Left ventricle myocardium inferior (tissue), 1 donor: ENCODE data around the gene RNF40. TPM values are rescaled to one million over a fixed set of nuclear protein-coding genes. Genes with fewer than 3 reads are reported as not detected.

Source experiments
- DNase-seq: peaks from one replicate; pipeline ENCODE4 v3.0.0-alpha.2; 2020
- H3K27ac ChIP-seq: fragments of 200-600 bp; replicated peaks from 2 replicates; pipeline ENCODE4 v1.8.0; 2021
- H3K27me3 ChIP-seq: fragments of 200-600 bp; 2 replicates; pipeline ENCODE4 v1.8.0; 2021; ENCODE audit warnings: low read depth
- H3K36me3 ChIP-seq: fragments of 200-600 bp; 2 replicates; pipeline ENCODE4 v1.8.0; 2021
- H3K4me1 ChIP-seq: fragments of 200-600 bp; 2 replicates; pipeline ENCODE4 v1.8.0; 2021
- H3K4me3 ChIP-seq: fragments of 200-600 bp; 2 replicates; pipeline ENCODE4 v1.8.0; 2021; ENCODE audit warnings: mild to moderate bottlenecking, moderate library complexity
- H3K9me3 ChIP-seq: fragments of 200-600 bp; replicated peaks from 2 replicates; pipeline ENCODE4 v1.8.0; 2021
- intact Hi-C: fragments of 100-400 bp; cut with micrococcal nuclease; formaldehyde crosslinking; loops from one replicate; pipeline ENCODE4 v1.11.0; 2022
- total RNA-seq: library from RNA; stranded (reverse); fragmentation: NEBNext Ultra II Directional; extraction: Animal tissue kit (Norgen Biotek cat#: 25700); gene quantifications from one replicate; pipeline ENCODE4 v1.2.1, GENCODE V29; 2021
- TF ChIP-seq, protein P1 (sequence below): fragments of 200-600 bp; IDR thresholded peaks from 2 replicates; pipeline ENCODE4 v1.8.0; 2021; ENCODE audit warnings: antibody characterized with exemption, mild to moderate bottlenecking, borderline replicate concordance
- donor health status: DM: no; HTN: yes; CAD: no; lungs with severe emphysema.

Gene RNF40
- total RNA-seq, 1 donor from 2014 or later = 35.6 TPM

DNA sequence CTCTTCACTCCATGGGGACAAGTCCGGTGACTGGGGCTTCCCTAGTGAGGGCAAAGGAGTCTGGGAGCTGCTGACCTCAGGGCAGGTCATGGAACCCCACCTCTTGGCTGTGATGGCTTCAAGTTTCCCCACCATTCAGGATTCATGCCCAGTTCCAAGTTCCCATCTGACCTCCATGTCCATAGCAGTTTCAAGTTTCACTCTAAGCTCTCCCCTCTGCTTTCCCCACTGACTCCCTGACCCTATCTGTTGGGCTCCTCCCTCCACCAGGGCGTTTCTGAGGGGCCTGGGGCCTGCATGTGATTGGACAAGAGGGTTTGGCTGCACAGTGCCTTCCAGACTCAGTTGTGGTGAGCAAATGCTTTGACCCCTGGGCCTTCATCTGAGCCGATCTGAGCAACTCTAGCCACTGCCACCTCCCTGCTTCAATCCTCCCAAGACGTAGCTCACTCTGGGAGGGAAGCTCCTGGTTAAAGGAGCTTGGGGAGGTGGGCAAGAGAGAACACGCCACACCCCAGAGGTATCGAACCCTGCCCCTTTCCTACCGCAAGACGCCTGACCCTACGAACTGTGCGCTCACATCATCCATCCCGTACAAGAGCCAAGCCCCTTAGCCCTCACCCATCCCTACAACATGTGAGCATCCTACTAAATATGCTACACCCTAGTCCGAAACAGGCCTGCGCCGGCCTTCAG lies 16.6 kb downstream of the RNF40 start:
- H3K9me3 ChIP-seq = no peaks in the 10 kb centered on the region
- peaks cover 48% of the 10 kb centered on the region for H3K4me1 ChIP-seq
- H3K27ac ChIP-seq = peak overlapping the region; percentile 97
- H3K4me3 ChIP-seq = no peak overlapping the region
- intact Hi-C loops = no loop called here
- H3K27me3 ChIP-seq = no peaks in the 10 kb centered on the region
- TF ChIP-seq, protein P1, sequence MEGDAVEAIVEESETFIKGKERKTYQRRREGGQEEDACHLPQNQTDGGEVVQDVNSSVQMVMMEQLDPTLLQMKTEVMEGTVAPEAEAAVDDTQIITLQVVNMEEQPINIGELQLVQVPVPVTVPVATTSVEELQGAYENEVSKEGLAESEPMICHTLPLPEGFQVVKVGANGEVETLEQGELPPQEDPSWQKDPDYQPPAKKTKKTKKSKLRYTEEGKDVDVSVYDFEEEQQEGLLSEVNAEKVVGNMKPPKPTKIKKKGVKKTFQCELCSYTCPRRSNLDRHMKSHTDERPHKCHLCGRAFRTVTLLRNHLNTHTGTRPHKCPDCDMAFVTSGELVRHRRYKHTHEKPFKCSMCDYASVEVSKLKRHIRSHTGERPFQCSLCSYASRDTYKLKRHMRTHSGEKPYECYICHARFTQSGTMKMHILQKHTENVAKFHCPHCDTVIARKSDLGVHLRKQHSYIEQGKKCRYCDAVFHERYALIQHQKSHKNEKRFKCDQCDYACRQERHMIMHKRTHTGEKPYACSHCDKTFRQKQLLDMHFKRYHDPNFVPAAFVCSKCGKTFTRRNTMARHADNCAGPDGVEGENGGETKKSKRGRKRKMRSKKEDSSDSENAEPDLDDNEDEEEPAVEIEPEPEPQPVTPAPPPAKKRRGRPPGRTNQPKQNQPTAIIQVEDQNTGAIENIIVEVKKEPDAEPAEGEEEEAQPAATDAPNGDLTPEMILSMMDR = no peak
- DNase-seq = no peak
- peaks cover 33% of the 10 kb centered on the region for H3K36me3 ChIP-seq

DNA sequence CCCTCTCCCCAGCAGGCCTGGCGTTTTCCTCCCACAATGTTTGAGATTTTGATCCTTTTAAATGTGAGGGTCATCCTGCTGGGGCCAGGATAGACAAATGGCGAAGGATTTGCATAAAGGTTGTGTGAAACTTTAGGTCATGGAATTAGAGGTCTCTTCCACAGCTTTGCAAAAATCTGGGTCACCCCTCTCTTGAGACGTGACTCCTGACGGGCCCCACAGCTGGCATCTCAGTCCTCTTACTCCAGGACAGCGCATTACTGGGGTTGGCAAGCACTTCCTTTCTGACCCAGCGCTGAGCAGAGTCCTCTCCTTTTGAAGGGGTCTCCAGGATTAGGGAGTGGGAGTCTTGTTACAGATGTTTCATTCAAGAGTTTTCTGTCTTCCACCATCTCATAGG lies 17.5 kb downstream of the RNF40 start:
- H3K4me1 ChIP-seq = peaks cover 41% of the 10 kb centered on the region
- TF ChIP-seq, protein P1 = no peak
- no peak overlapping the region for H3K4me3 ChIP-seq
- intact Hi-C loops = no loop called here
- no peaks in the 10 kb centered on the region for H3K9me3 ChIP-seq
- peaks cover 30% of the 10 kb centered on the region for H3K36me3 ChIP-seq
- DNase-seq = no peak
- H3K27me3 ChIP-seq = no peaks in the 10 kb centered on the region
- H3K27ac ChIP-seq = peak overlapping the region; percentile 97

DNA sequence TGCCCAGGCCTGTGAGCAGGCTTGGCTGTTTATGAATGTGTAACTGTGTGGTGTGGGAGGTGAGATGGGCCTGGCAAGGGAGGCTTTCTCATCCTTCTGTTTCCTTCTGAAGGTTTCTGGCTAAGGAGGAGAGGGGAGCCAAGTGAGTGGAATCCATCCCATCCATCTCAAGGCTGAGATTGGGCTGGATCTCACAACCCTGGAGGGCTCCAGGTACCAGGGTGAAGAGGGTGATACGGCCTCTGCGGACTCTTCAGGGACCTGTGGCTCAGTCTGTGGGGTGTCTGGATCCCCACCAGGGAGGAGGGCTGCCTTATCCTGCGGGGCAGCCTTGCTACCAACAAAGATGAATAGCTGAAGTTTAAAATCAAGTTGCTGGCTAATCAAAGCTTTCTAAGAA lies 17.9 kb downstream of the RNF40 start:
- no peak for DNase-seq
- H3K9me3 ChIP-seq = no peaks in the 10 kb centered on the region
- no peak overlapping the region for H3K4me3 ChIP-seq
- H3K36me3 ChIP-seq = peaks cover 30% of the 10 kb centered on the region
- no peak overlapping the region for H3K27ac ChIP-seq
- H3K27me3 ChIP-seq = no peaks in the 10 kb centered on the region
- H3K4me1 ChIP-seq = peaks cover 41% of the 10 kb centered on the region
- TF ChIP-seq, protein P1 = no peak
- intact Hi-C loops = no loop called here

DNA sequence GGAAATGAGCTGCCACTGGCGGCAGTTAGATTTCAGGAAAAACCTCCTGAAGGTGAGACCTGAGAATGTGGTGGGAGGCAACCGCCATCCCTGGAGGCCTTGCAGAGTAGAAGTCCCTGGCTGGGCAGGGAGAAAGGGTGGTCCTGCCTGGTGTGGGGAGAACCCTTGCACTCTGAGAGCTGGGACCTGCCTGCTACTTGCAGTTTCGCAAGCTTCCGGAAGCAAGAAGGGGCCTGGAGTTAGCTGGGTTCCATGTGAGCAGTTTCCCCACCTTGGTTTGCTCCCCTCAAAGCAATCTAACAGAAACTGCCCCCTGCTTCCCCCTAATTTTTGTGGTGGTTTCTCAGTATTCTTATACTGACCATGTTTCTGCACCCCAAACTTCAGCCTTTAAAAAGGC lies 18.4 kb downstream of the RNF40 start:
- TF ChIP-seq, protein P1 = no peak
- Histone ChIP-seq H3K4me1 (peaks cover 41% of the 10 kb centered on the region), H3K4me3 (no peak overlapping the region), H3K9me3 (no peaks in the 10 kb centered on the region), H3K27ac (no peak overlapping the region), H3K36me3 (peaks cover 30% of the 10 kb centered on the region), H3K27me3 (no peaks in the 10 kb centered on the region)
- no peak for DNase-seq
- intact Hi-C loops = no loop called here

DNA sequence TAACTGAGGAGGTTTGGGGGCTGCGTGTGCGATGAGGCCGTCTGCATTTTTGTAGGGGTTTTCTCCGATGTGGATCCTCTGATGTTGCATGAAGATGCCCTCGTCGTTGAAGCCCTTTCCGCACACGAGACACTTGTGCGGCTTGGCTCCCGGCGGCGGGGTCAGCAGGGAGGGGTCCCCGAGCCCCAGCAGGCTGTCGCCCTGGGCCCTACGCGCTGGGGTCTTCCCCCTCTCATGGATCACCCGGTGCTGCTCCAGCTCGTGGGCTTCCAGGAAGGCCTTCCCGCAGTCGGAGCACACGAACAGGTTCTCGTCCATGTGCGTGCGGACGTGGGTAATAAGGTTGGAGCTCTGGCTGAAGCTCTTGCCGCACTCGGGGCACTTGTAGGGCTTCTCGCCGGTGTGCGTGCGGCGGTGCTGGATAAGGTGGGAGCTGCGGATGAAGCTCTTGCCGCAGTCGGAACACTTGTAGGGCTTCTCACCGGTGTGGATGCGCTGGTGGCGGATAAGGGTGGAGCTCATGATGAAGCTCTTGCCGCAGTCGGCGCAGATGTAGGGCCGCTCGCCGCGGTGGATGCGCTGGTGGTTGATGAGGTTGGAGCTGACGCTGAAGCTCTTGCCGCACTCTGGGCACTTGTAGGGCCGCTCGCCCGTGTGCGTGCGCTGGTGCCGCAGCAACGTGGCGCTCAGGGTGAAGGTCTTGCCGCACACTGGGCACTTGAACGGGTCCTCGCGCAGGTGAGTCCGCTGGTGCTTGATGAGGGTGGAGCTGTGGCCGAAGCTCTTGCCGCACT lies 20.6 kb downstream of the RNF40 start:
- no peaks in the 10 kb centered on the region for H3K27me3 ChIP-seq
- H3K27ac ChIP-seq = no peak overlapping the region
- H3K9me3 ChIP-seq = no peaks in the 10 kb centered on the region
- peaks cover 30% of the 10 kb centered on the region for H3K36me3 ChIP-seq
- H3K4me3 ChIP-seq = no peak overlapping the region
- no peak for DNase-seq
- TF ChIP-seq, protein P1 = no peak
- intact Hi-C loops = no loop called here
- peaks cover 41% of the 10 kb centered on the region for H3K4me1 ChIP-seq
